Esophagus muscularis mucosa (tissue), 4 donors: Measurements from ENCODE around the gene PRKAR1B.

Source experiments
- EP300 ChIP-seq: sonication (generic); formaldehyde crosslinking; IDR thresholded peaks from one replicate; pipeline ENCODE4 v1.6.1; 2017; ENCODE audit warnings: antibody characterized with exemption
- POLR2A ChIP-seq: fragments of 450-650 bp; IDR thresholded peaks from one replicate; pipeline ENCODE4 v1.6.1; 2017; ENCODE audit warnings: antibody characterized with exemption, moderate library complexity, mild to moderate bottlenecking, low read depth
- POLR2AphosphoS5 ChIP-seq, 2 donors: sonication (generic); formaldehyde crosslinking; IDR thresholded peaks; one replicate each; pipeline ENCODE4 v1.6.1; 2017; ENCODE audit warnings: antibody characterized with exemption in 2 of 2
- TF ChIP-seq, protein P1 (sequence below), 3 experiments: fragments of 200-600 bp in 2 of 3; fragments of 450-650 bp in 1 of 3; sonication (generic) in 2 of 3; IDR thresholded peaks; one replicate each; pipeline ENCODE4 v1.5.1; 2017 to 2019; ENCODE audit warnings: antibody characterized with exemption in 3 of 3, mild to moderate bottlenecking in 2 of 3, moderate library complexity in 1 of 3

DNA sequence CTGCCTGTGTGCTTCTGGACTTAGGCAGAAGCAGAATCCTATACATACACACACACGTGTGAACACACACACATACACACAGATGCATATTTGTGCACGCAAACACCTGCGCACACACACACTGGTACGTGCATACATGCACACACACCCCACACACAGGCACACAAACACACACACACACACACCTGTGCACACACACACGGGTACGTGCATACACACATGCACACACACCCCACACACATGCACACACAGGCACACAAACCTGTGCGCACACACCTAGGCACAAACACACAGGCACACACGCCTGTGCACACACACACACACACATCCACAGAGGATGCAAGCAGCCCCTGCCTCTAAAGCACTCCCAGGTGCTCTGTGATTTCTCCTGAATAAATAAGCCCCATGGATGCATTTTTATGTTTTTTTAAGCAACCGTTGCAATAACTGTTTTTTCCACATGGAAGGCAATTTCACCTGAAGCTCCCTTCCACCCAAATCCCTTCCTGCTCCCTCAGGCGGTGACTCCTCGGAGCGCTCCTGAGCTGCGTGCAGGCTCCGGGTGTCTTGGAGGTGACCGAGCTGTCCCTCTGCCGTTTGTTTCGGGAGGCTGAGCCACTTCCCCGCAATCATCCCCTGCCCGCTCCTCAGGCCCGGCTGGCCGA is 166.0 kb downstream of the PRKAR1B start:
- TF ChIP-seq POLR2A (no peak), POLR2AphosphoS5 (IDR thresholded peaks at IDR 0.05) (no peak), EP300 (no peak)
- TF ChIP-seq, protein P1, sequence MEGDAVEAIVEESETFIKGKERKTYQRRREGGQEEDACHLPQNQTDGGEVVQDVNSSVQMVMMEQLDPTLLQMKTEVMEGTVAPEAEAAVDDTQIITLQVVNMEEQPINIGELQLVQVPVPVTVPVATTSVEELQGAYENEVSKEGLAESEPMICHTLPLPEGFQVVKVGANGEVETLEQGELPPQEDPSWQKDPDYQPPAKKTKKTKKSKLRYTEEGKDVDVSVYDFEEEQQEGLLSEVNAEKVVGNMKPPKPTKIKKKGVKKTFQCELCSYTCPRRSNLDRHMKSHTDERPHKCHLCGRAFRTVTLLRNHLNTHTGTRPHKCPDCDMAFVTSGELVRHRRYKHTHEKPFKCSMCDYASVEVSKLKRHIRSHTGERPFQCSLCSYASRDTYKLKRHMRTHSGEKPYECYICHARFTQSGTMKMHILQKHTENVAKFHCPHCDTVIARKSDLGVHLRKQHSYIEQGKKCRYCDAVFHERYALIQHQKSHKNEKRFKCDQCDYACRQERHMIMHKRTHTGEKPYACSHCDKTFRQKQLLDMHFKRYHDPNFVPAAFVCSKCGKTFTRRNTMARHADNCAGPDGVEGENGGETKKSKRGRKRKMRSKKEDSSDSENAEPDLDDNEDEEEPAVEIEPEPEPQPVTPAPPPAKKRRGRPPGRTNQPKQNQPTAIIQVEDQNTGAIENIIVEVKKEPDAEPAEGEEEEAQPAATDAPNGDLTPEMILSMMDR (IDR thresholded peaks at IDR 0.05): no peak
